Cardiac fibroblast (primary cell): Measurements from ENCODE around the gene GPC6.
A peak's percentile ranks its signal among the peaks of the same experiment; 100 is the strongest.

ENCODE experiments used
- DNase-seq, 2 donors: peaks; one replicate each; pipeline versions ENCODE4 v3.0.0 to v3.0.0-alpha.2; 2010; ENCODE audit warnings: low read depth in 2 of 2
- H3K4me3 ChIP-seq, 2 donors: replicated peaks in 1 of 2; 1 replicate in 1 of 2; 2 replicates in 1 of 2; pipeline ENCODE4 v1.5.1; 2011; ENCODE audit warnings: low read depth in 2 of 2, low read length in 2 of 2, mild to moderate bottlenecking in 2 of 2, moderate library complexity in 1 of 2
- TF ChIP-seq, protein P1 (sequence below): IDR thresholded peaks from one replicate; pipeline ENCODE4 v1.5.1; 2011; ENCODE audit warnings: low read depth, mild to moderate bottlenecking, low read length, inconsistent platforms

The GPC6 gene

DNA sequence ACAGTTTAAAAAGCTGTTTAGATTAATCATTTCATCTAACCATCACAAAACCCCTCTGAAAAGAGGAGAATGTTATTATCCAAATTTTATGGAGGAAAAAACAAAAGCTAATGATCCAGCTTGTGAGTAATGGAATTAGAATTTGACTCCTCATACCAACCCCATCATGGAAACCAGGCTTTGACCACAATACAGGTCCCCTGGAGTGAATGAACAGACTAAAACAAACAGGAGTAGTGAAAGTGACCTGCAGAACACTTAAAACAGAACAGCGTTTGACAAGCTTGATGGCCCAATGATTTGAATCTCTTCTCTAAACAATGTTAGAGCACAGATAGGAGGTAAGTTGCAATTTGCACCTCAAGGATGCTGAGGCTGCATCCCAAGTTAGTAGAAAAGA, 1022.9 kb downstream of the GPC6 start:
- DNase-seq = peak; percentile 66 to 86
- no peak overlapping the region for H3K4me3 ChIP-seq
- TF ChIP-seq, protein P1, sequence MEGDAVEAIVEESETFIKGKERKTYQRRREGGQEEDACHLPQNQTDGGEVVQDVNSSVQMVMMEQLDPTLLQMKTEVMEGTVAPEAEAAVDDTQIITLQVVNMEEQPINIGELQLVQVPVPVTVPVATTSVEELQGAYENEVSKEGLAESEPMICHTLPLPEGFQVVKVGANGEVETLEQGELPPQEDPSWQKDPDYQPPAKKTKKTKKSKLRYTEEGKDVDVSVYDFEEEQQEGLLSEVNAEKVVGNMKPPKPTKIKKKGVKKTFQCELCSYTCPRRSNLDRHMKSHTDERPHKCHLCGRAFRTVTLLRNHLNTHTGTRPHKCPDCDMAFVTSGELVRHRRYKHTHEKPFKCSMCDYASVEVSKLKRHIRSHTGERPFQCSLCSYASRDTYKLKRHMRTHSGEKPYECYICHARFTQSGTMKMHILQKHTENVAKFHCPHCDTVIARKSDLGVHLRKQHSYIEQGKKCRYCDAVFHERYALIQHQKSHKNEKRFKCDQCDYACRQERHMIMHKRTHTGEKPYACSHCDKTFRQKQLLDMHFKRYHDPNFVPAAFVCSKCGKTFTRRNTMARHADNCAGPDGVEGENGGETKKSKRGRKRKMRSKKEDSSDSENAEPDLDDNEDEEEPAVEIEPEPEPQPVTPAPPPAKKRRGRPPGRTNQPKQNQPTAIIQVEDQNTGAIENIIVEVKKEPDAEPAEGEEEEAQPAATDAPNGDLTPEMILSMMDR = no peak

DNA sequence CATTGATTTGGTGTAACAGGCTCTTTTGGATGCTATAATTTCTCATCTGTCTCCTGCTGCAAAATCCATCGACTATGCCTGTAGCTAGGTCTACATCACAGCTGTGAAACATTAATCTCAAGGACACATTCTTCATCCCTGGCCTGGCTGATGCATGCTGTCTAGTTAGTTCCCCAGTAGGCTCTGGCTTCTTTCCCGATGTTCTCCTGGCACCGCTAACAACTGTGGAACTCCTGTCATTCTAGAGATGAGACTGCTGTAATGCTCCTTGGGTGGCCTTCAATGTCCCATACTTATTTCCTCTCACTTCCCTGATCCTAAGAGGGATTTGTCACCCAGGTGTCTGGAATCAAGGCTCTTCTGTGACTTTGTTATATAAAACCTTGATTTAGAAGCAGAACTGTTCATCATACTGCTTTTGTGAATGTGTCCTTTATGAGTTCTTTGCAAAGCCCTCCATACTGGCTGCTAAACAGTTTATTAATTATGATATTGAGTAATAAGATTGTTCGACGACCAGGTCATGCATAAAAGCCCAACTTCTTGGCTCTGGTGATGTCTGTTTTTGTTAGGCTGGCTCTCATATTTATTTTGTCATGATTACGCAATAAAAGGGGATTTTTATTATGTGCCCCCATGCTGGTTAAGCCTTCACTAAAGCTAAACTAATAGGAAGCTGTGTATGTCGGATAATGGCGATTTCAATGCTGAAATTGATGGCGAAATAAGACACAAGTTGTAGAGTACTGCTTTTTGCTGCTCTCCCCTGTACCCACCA, 1025.4 kb downstream of the GPC6 start:
- H3K4me3 ChIP-seq = no peak overlapping the region
- peak; percentile 38 to 77 for DNase-seq
- TF ChIP-seq, protein P1 = no peak

DNA sequence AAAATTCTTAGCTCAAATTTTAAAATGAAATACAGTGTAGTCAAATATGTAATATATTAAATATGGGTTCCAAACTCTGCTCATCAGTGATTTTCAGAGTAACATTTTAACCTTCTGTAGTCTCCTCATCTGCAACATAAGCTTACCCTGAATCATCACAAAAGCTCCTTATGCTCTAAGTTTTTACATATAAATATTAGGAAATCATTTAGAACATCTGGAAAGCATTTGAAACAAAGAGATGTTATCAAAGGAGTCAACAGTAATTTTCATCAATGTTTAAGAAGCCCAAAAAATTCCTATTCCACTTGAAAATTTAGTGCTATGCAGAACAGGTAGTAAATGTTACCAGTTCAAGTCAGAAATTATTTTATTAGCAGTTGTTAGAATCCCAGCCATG, 1028.1 kb downstream of the GPC6 start:
- peak in 1 of 2 donors; percentile 5 for DNase-seq
- H3K4me3 ChIP-seq = no peak overlapping the region
- TF ChIP-seq, protein P1 = no peak

DNA sequence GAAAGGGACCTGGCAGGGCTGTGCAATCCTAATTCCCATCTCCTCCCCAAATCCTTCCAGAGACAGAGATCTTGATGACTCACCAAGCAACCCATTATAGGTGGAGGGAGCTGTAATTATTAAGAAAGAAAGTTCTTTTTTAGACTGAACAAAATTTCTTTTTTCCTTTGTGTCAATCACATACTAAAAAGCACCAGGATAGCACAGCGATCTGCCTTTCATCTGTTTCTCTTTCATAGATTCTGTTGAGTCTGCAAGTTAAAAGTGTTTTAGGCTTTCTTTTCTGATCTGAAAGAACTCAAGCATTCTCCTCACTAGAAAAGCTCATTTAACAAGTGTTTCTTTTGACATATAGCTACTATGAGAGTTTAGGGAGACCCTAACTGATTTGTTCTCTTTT, 1030.1 kb downstream of the GPC6 start:
- no peak for DNase-seq
- TF ChIP-seq, protein P1 = no peak
- no peak overlapping the region for H3K4me3 ChIP-seq

DNA sequence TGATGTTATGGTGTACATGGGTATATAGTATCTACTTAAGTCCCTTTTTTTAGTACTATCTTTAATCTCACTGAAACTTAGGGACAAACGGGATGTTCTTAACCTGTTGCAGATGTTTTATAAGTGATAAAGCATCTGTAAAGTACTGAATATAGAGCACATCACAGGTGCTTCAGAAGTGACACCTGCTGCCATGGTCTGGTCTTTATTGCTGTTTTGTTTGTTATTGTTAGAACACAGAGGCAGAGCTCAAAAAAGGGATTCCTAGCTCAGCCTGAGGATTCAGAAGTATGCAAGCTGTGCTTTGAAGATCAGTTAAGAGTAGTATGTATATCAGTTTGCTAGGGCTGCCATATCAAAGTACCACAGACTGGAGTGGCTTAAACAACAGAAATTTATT, 1033.4 kb downstream of the GPC6 start:
- no peak for DNase-seq
- H3K4me3 ChIP-seq = no peak overlapping the region
- TF ChIP-seq, protein P1 = no peak

DNA sequence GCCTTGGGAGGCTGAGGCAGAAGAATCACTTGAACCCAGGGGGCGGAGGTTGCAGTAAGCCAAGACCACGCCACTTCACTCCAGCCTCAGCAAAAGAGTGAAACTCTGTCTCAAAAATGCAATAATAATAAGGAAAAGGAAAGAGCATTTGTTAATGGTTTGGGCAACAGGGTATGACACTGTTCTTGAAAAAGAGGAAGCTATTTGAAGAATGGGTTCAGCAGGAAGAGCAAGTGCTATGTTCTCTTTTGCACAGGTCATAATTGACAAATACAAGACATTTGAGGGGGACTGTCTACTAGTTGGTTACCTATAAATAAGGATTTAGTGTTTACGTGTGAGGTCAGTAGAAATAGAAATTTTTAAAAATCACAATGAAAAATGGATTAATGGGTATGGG, 1034.6 kb downstream of the GPC6 start:
- TF ChIP-seq, protein P1 = no peak
- no peak for DNase-seq
- no peak overlapping the region for H3K4me3 ChIP-seq

DNA sequence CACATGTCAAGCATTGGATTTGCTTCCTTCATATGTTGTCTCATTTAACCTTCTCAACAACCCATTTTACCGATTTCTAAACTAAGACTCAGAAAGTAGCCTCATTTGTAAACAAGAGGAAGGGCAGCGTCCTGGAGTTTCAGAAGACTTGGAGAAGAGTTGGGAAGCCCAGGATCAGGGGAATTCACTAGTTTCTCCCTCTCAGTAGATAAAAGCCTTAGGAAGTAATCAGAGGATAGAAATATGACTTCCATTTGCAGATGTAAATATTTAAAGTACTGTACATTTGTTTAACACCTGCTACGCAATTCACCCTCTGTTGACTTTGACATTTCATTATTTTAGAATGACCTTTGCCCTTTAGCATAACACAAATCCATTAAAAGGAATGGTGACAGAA, 1036.4 kb downstream of the GPC6 start:
- no peak for DNase-seq

More for the DNA sequence above, 1036.4 kb downstream of the GPC6 start:
- no peak overlapping the region for H3K4me3 ChIP-seq
- TF ChIP-seq, protein P1 = no peak
